SK-N-SH treated with all-trans-retinoic acid at 6 μM for 48 hours (cell line): ENCODE measurements around the gene RAD51B.

Experiments
- ATAC-seq: fragments of 200-7000 bp; cut with Tn5 transposase; 3 replicates; pipeline ENCODE4 v1.9.1; 2020; ENCODE audit warnings: mild to moderate bottlenecking, moderate library complexity
- BACH2 ChIP-seq: fragments of 250-450 bp; sonication (Bioruptor Pico); IDR thresholded peaks from 2 replicates; pipeline ENCODE4 v1.9.0; 2021; ENCODE audit warnings: mild to moderate bottlenecking, borderline replicate concordance
- CSDC2 ChIP-seq: fragments of 250-450 bp; sonication (Bioruptor Pico); IDR thresholded peaks from 2 replicates; pipeline ENCODE4 v1.5.0; 2020; ENCODE audit warnings: mild to moderate bottlenecking, moderate library complexity
- ESRRG ChIP-seq: fragments of 250-450 bp; sonication (Bioruptor Pico); IDR thresholded peaks from 2 replicates; pipeline ENCODE4 v1.6.1; 2021; ENCODE audit warnings: mild to moderate bottlenecking
- GLIS3 ChIP-seq: fragments of 250-450 bp; sonication (Bioruptor Pico); IDR thresholded peaks from 2 replicates; pipeline ENCODE4 v1.5.0; 2020; ENCODE audit warnings: mild to moderate bottlenecking, moderate library complexity
- ISL1 ChIP-seq: fragments of 250-450 bp; sonication (Bioruptor Pico); IDR thresholded peaks from 2 replicates; pipeline ENCODE4 v2.1.2; 2022; ENCODE audit warnings: mild to moderate bottlenecking, moderate library complexity
- PPARA ChIP-seq: fragments of 250-450 bp; sonication (Bioruptor Pico); IDR thresholded peaks from 2 replicates; pipeline ENCODE4 v1.5.0; 2020; ENCODE audit warnings: mild to moderate bottlenecking, borderline replicate concordance
- RARB ChIP-seq: fragments of 250-450 bp; sonication (Bioruptor Pico); IDR thresholded peaks from 2 replicates; pipeline ENCODE4 v1.8.0; 2021; ENCODE audit warnings: mild to moderate bottlenecking, moderate library complexity
- SNAI2 ChIP-seq: fragments of 250-450 bp; sonication (Bioruptor Pico); IDR thresholded peaks from 2 replicates; pipeline ENCODE4 v1.5.0; 2020; ENCODE audit warnings: mild to moderate bottlenecking, moderate library complexity
- TCF4 ChIP-seq: fragments of 250-450 bp; sonication (Bioruptor Pico); IDR thresholded peaks from 2 replicates; pipeline ENCODE4 v1.8.0; 2021; ENCODE audit warnings: mild to moderate bottlenecking, moderate library complexity, borderline replicate concordance
- TOX ChIP-seq: fragments of 250-450 bp; sonication (Bioruptor Pico); IDR thresholded peaks from 2 replicates; pipeline ENCODE4 v1.8.0; 2021; ENCODE audit warnings: mild to moderate bottlenecking, moderate library complexity, borderline replicate concordance
- ZC3H10 ChIP-seq: fragments of 250-450 bp; sonication (Bioruptor Pico); IDR thresholded peaks from 2 replicates; pipeline ENCODE4 v1.5.1; 2021; ENCODE audit warnings: mild to moderate bottlenecking, moderate library complexity
- ZFP3 ChIP-seq: fragments of 250-450 bp; sonication (Bioruptor Pico); IDR thresholded peaks from 2 replicates; pipeline ENCODE4 v1.5.0; 2020; ENCODE audit warnings: mild to moderate bottlenecking, moderate library complexity
- ZFP30 ChIP-seq: fragments of 450-650 bp; formaldehyde crosslinking; IDR thresholded peaks from 2 replicates; pipeline ENCODE4 v1.5.0; 2022; ENCODE audit warnings: mild to moderate bottlenecking, moderate library complexity
- ZNF565 ChIP-seq: fragments of 450-650 bp; formaldehyde crosslinking; conservative IDR thresholded peaks from 2 replicates; pipeline ENCODE4 v1.5.0; 2020; ENCODE audit warnings: low read depth, mild to moderate bottlenecking, moderate library complexity
- TF ChIP-seq, protein P1 (sequence below): fragments of 250-450 bp; sonication (Bioruptor Pico); IDR thresholded peaks from 2 replicates; pipeline ENCODE4 v1.8.0; 2020; ENCODE audit warnings: mild to moderate bottlenecking, moderate library complexity, borderline replicate concordance
- TF ChIP-seq, protein P2 (sequence below): fragments of 250-450 bp; sonication (Bioruptor Pico); IDR thresholded peaks from 2 replicates; pipeline ENCODE4 v1.8.0; 2021; ENCODE audit warnings: low read depth, mild to moderate bottlenecking, moderate library complexity, borderline replicate concordance
- TF ChIP-seq, protein P3 (sequence below): fragments of 250-450 bp; sonication (Bioruptor Pico); IDR thresholded peaks from 2 replicates; pipeline ENCODE4 v1.5.0; 2020; ENCODE audit warnings: mild to moderate bottlenecking, moderate library complexity
- TF ChIP-seq, protein P4 (sequence below): fragments of 250-450 bp; sonication (Bioruptor Pico); IDR thresholded peaks from 2 replicates; pipeline ENCODE4 v1.5.1; 2020; ENCODE audit warnings: low read depth, mild to moderate bottlenecking, moderate library complexity

Gene RAD51B

DNA sequence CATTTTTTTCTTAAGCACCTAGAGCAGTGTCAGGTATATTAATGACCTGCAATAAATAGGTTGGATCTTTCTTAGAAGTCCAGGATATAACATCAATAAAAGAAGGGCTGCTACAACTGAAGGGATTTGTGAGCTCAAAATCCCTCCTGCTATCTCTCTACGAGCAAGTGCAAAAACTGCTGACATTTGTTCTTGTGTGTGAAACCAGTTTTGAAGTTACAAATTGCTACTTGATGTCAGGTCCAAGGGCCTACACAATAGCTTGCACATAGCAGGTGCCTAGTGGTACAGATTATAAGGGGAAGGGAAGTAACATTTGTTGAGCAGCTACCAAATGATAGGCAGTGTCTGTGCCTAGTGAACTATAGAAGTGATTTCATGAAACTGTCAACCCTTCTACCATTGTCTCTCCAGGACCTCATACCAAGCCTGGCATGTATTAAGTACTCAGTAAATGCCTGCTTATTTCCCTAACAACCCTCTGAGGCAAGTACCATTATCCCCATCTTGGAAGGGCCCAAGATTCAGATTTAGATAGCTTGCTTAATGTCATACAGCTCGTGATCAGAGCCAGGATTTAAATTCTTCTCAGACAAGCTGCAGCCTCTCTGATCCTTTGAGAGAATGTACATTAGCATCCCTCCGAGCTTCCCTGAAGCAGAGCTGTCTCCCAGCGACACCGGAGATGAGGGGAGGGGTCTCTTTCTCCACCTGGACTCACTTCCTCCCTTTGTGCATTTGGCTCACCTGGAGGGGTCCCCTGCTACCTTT lies 673.0 kb downstream of the RAD51B start:
- no peak for ATAC-seq
- TF ChIP-seq PPARA (CRISPR knock-in tag) = no peak
- TF ChIP-seq, protein P1, sequence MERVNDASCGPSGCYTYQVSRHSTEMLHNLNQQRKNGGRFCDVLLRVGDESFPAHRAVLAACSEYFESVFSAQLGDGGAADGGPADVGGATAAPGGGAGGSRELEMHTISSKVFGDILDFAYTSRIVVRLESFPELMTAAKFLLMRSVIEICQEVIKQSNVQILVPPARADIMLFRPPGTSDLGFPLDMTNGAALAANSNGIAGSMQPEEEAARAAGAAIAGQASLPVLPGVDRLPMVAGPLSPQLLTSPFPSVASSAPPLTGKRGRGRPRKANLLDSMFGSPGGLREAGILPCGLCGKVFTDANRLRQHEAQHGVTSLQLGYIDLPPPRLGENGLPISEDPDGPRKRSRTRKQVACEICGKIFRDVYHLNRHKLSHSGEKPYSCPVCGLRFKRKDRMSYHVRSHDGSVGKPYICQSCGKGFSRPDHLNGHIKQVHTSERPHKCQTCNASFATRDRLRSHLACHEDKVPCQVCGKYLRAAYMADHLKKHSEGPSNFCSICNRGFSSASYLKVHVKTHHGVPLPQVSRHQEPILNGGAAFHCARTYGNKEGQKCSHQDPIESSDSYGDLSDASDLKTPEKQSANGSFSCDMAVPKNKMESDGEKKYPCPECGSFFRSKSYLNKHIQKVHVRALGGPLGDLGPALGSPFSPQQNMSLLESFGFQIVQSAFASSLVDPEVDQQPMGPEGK (CRISPR knock-in tag) = no peak
- TF ChIP-seq ZC3H10 (CRISPR knock-in tag) = no peak
- TF ChIP-seq, protein P2, sequence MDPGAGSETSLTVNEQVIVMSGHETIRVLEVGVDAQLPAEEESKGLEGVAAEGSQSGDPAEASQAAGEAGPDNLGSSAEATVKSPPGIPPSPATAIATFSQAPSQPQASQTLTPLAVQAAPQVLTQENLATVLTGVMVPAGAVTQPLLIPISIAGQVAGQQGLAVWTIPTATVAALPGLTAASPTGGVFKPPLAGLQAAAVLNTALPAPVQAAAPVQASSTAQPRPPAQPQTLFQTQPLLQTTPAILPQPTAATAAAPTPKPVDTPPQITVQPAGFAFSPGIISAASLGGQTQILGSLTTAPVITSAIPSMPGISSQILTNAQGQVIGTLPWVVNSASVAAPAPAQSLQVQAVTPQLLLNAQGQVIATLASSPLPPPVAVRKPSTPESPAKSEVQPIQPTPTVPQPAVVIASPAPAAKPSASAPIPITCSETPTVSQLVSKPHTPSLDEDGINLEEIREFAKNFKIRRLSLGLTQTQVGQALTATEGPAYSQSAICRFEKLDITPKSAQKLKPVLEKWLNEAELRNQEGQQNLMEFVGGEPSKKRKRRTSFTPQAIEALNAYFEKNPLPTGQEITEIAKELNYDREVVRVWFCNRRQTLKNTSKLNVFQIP (CRISPR knock-in tag) = no peak
- no peak for TF ChIP-seq ZFP3 (CRISPR knock-in tag)
- TF ChIP-seq GLIS3 (CRISPR knock-in tag) = no peak
- TF ChIP-seq, protein P3, sequence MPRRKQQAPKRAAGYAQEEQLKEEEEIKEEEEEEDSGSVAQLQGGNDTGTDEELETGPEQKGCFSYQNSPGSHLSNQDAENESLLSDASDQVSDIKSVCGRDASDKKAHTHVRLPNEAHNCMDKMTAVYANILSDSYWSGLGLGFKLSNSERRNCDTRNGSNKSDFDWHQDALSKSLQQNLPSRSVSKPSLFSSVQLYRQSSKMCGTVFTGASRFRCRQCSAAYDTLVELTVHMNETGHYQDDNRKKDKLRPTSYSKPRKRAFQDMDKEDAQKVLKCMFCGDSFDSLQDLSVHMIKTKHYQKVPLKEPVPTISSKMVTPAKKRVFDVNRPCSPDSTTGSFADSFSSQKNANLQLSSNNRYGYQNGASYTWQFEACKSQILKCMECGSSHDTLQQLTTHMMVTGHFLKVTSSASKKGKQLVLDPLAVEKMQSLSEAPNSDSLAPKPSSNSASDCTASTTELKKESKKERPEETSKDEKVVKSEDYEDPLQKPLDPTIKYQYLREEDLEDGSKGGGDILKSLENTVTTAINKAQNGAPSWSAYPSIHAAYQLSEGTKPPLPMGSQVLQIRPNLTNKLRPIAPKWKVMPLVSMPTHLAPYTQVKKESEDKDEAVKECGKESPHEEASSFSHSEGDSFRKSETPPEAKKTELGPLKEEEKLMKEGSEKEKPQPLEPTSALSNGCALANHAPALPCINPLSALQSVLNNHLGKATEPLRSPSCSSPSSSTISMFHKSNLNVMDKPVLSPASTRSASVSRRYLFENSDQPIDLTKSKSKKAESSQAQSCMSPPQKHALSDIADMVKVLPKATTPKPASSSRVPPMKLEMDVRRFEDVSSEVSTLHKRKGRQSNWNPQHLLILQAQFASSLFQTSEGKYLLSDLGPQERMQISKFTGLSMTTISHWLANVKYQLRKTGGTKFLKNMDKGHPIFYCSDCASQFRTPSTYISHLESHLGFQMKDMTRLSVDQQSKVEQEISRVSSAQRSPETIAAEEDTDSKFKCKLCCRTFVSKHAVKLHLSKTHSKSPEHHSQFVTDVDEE (CRISPR knock-in tag) = no peak
- no peak for TF ChIP-seq ZNF565
- no peak for TF ChIP-seq SNAI2 (CRISPR knock-in tag)
- no peak for TF ChIP-seq TCF4 (CRISPR knock-in tag)
- no peak for TF ChIP-seq ZFP30
- TF ChIP-seq RARB (CRISPR knock-in tag) = no peak
- TF ChIP-seq BACH2 (CRISPR knock-in tag) = no peak
- no peak for TF ChIP-seq CSDC2 (CRISPR knock-in tag)
- TF ChIP-seq ISL1 (CRISPR knock-in tag) = no peak

- TF ChIP-seq ESRRG (CRISPR knock-in tag) = no peak
- TF ChIP-seq RARB (CRISPR knock-in tag) = no peak
- TF ChIP-seq ZFP30 = no peak
- no peak for TF ChIP-seq TOX (CRISPR knock-in tag)
- TF ChIP-seq CSDC2 (CRISPR knock-in tag) = no peak
- no peak for TF ChIP-seq SNAI2 (CRISPR knock-in tag)
- TF ChIP-seq, protein P3 (CRISPR knock-in tag) = no peak
- TF ChIP-seq, protein P4, sequence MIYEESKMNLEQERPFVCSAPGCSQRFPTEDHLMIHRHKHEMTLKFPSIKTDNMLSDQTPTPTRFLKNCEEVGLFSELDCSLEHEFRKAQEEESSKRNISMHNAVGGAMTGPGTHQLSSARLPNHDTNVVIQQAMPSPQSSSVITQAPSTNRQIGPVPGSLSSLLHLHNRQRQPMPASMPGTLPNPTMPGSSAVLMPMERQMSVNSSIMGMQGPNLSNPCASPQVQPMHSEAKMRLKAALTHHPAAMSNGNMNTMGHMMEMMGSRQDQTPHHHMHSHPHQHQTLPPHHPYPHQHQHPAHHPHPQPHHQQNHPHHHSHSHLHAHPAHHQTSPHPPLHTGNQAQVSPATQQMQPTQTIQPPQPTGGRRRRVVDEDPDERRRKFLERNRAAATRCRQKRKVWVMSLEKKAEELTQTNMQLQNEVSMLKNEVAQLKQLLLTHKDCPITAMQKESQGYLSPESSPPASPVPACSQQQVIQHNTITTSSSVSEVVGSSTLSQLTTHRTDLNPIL (CRISPR knock-in tag) = no peak
- TF ChIP-seq TCF4 (CRISPR knock-in tag) = no peak
- no peak for TF ChIP-seq ISL1 (CRISPR knock-in tag)
- TF ChIP-seq, protein P1 (CRISPR knock-in tag) = no peak
- no peak for TF ChIP-seq ZNF565
- no peak for TF ChIP-seq ZFP3 (CRISPR knock-in tag)
- TF ChIP-seq, protein P2 (CRISPR knock-in tag) = no peak
- TF ChIP-seq BACH2 (CRISPR knock-in tag) = no peak
- TF ChIP-seq PPARA (CRISPR knock-in tag) = no peak
- TF ChIP-seq, all 23 proteins: peak for 0
- no peak for ATAC-seq
Observed at GRCh38 chr14:68493152-68493911, 673.8 kb downstream of the RAD51B start.
